Measurements from ENCODE around the gene PRKAG3.

DNA sequence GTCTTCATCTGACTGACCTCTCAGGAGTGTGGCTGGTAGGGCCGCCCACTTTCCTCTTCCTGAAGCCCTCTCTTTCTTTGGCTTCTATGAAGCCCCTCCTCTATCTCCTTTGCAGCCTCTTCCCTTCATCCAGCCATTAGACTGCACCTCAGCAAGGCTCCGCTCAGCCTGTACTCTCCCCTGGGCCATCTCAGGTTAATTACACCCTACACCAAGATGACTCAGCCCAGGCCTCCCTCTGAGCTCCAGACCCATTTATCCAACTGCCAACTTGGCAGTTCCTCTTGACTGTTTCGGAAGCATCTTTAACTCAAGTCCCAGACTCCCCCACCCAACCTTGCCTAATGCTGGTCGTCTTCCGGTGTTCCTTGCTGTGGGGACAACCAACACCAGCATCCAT lies 22.2 kb upstream of the PRKAG3 start:
- TF ChIP-seq, protein P1, sequence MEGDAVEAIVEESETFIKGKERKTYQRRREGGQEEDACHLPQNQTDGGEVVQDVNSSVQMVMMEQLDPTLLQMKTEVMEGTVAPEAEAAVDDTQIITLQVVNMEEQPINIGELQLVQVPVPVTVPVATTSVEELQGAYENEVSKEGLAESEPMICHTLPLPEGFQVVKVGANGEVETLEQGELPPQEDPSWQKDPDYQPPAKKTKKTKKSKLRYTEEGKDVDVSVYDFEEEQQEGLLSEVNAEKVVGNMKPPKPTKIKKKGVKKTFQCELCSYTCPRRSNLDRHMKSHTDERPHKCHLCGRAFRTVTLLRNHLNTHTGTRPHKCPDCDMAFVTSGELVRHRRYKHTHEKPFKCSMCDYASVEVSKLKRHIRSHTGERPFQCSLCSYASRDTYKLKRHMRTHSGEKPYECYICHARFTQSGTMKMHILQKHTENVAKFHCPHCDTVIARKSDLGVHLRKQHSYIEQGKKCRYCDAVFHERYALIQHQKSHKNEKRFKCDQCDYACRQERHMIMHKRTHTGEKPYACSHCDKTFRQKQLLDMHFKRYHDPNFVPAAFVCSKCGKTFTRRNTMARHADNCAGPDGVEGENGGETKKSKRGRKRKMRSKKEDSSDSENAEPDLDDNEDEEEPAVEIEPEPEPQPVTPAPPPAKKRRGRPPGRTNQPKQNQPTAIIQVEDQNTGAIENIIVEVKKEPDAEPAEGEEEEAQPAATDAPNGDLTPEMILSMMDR (IDR thresholded peaks at IDR 0.05): no peak
- TF ChIP-seq POLR2A (IDR thresholded peaks at IDR 0.05; ENCODE audit: low read depth) (no peak), EP300 (IDR thresholded peaks at IDR 0.05) (no peak)
